Measurements from ENCODE around the gene GAS1. TPM values are rescaled to one million over a fixed set of nuclear protein-coding genes. Genes with fewer than 3 reads are reported as not detected.

GAS1 gene
- total RNA-seq, 6 experiments from 2014 or later, result 0.93 to 3.7 (median 2.4) TPM

DNA sequence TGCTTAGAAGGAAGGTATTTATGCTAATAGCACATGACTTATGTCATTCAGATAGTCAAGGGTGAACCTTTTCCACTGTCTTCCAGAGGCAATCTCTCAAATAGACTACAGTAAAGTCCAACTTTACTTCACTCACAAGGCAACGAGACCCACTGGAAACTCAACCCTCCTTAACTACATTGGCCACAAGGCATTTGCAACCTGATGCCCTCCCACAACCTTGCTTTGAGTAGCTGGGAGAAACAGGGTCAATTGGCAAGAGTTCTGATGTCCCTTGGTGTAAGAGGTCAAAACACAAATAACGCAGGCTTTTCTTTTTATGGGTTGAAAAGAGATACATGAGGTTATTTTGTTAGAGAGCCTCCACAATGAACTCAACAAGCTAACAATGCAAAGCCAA, 6.1 kb downstream of the GAS1 start:
- ATAC-seq (no peak), DNase-seq (no peak)
- Histone ChIP-seq H3K4me1 (peaks cover 0 to 22% (median 7%) of the 10 kb centered on the region in 4 donors), H3K36me3 (no peaks in the 10 kb centered on the region), H3K27me3 (peaks cover 0 to 18% of the 10 kb centered on the region in 2 donors), H3K4me3 (no peak overlapping the region), H3K9me3 (no peaks in the 10 kb centered on the region), H3K27ac (no peak overlapping the region)
- intact Hi-C loops (cut with DNase I), result no loop called here
- no peak for TF ChIP-seq POLR2A (IDR thresholded peaks at IDR 0.05)
- TF ChIP-seq CTCF (IDR thresholded peaks at IDR 0.05), result no peak
- 56% methylated on average over 2 of the region's 2 CpGs for WGBS (ENCODE audit: insufficient coverage, low coverage, low lambda C conversion rate, missing lambda C conversion rate)

GRCh38 chr9:86940774-86941173, 6.5 kb downstream of the GAS1 start:
- intact Hi-C loops (cut with DNase I), result no loop called here
- no peak overlapping the region for H3K4me3 ChIP-seq
- H3K9me3 ChIP-seq, result no peaks in the 10 kb centered on the region
- no peak overlapping the region for H3K27ac ChIP-seq
- TF ChIP-seq POLR2A (IDR thresholded peaks at IDR 0.05) (no peak), CTCF (IDR thresholded peaks at IDR 0.05) (no peak)
- H3K27me3 ChIP-seq, result peaks cover 0 to 18% of the 10 kb centered on the region in 2 donors
- WGBS (ENCODE audit: insufficient coverage, low coverage, low lambda C conversion rate, missing lambda C conversion rate), result 24% methylated on average over 6 of the region's 6 CpGs
- peaks cover 0 to 22% (median 7%) of the 10 kb centered on the region in 4 donors for H3K4me1 ChIP-seq
- DNase-seq, result no peak
- no peaks in the 10 kb centered on the region for H3K36me3 ChIP-seq
- no peak for ATAC-seq

- Histone ChIP-seq H3K36me3 (no peaks in the 10 kb centered on the region), H3K9me3 (no peaks in the 10 kb centered on the region), H3K27me3 (peaks cover 0 to 18% of the 10 kb centered on the region in 2 donors), H3K27ac (no peak overlapping the region), H3K4me1 (peaks cover 0 to 22% (median 7%) of the 10 kb centered on the region in 4 donors), H3K4me3 (no peak overlapping the region)
- 67% methylated on average over 1 of the region's 1 CpG for WGBS (ENCODE audit: insufficient coverage, low coverage, low lambda C conversion rate, missing lambda C conversion rate)
- intact Hi-C loops (cut with DNase I), result no loop called here
- TF ChIP-seq CTCF (IDR thresholded peaks at IDR 0.05) (no peak), POLR2A (IDR thresholded peaks at IDR 0.05) (no peak)
- ATAC-seq, result no peak
- DNase-seq, result no peak
These were observed 7.4 kb downstream of the GAS1 start for GRCh38 chr9:86939891-86940290.

DNA sequence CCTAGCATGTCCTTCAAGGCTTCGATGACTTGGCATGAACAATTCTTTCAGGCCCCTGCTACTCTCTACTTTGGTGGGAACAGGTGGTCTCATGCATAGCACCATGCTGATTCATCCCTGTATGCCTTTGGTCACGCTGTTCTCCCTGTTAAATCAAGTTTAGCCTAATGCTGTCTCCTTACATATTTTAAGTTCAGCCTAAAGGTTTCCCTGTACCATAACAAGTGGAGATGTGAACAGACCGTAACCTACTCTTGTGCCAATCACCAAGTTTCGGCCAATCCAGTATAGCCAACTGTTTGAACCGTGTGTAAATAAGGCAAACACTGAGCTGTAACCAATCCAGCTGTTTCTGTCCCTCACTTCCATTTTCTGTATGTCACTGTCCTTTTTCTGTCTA, 8.0 kb downstream of the GAS1 start:
- Histone ChIP-seq H3K36me3 (no peaks in the 10 kb centered on the region), H3K4me3 (no peak overlapping the region), H3K27ac (no peak overlapping the region), H3K4me1 (peaks cover 0 to 19% (median 7%) of the 10 kb centered on the region in 4 donors), H3K9me3 (no peaks in the 10 kb centered on the region), H3K27me3 (peaks cover 0 to 18% of the 10 kb centered on the region in 2 donors)
- ATAC-seq, result no peak
- TF ChIP-seq POLR2A (IDR thresholded peaks at IDR 0.05) (no peak), CTCF (IDR thresholded peaks at IDR 0.05) (no peak)
- intact Hi-C loops (cut with DNase I), result no loop called here
- 78% methylated on average over 5 of the region's 5 CpGs for WGBS (ENCODE audit: insufficient coverage, low coverage, low lambda C conversion rate, missing lambda C conversion rate)
- no peak for DNase-seq

GRCh38 chr9:86938780-86939179, 8.5 kb downstream of the GAS1 start:
- ATAC-seq (no peak), DNase-seq (no peak)
- intact Hi-C loops (cut with DNase I), result no loop called here
- no peak overlapping the region for H3K4me3 ChIP-seq
- H3K27me3 ChIP-seq, result peaks cover 0 to 18% of the 10 kb centered on the region in 2 donors
- H3K9me3 ChIP-seq, result no peaks in the 10 kb centered on the region
- 17% methylated on average over 1 of the region's 1 CpG for WGBS (ENCODE audit: insufficient coverage, low coverage, low lambda C conversion rate, missing lambda C conversion rate)
- TF ChIP-seq POLR2A (IDR thresholded peaks at IDR 0.05), result no peak
- no peak for TF ChIP-seq CTCF (IDR thresholded peaks at IDR 0.05)
- H3K36me3 ChIP-seq, result no peaks in the 10 kb centered on the region
- H3K27ac ChIP-seq, result no peak overlapping the region
- peaks cover 0 to 13% (median 6%) of the 10 kb centered on the region in 4 donors for H3K4me1 ChIP-seq

Data from right lobe of liver (tissue), 6 donors.